GM19238 (cell line): ENCODE data around the gene HINT3.
"Not testable (repeated sequence)": the region's sequence is repeated elsewhere in the genome, so short reads cannot be mapped to it uniquely, and the experiment has no call there.

Experiments used
- DNase-seq: peaks from one replicate; pipeline ENCODE4 v3.0.0; 2011; ENCODE audit warnings: low spot score; ENCODE audit not compliant: insufficient read length

HINT3 gene

GRCh38 chr6:125939791-125940190 lies 16.8 kb upstream of the HINT3 start:
- no peak for DNase-seq

- no peak for DNase-seq
Observed at GRCh38 chr6:125940247-125941041, 16.1 kb upstream of the HINT3 start.

GRCh38 chr6:125942672-125943527 lies 13.7 kb upstream of the HINT3 start:
- DNase-seq: no peak

- DNase-seq: no peak
Observed at GRCh38 chr6:125943528-125944433, 12.8 kb upstream of the HINT3 start.

GRCh38 chr6:125944434-125944816 lies 12.1 kb upstream of the HINT3 start:
- no peak for DNase-seq

GRCh38 chr6:125944896-125945295 lies 11.7 kb upstream of the HINT3 start:
- DNase-seq: no peak

- DNase-seq: no peak
Observed at GRCh38 chr6:125945378-125946141, 11.0 kb upstream of the HINT3 start.

- no peak for DNase-seq
Observed at GRCh38 chr6:125947615-125948014, 9.0 kb upstream of the HINT3 start.

- no peak for DNase-seq
Observed at GRCh38 chr6:125948455-125948854, 8.1 kb upstream of the HINT3 start.

GRCh38 chr6:125949069-125949468 lies 7.5 kb upstream of the HINT3 start:
- no peak for DNase-seq

GRCh38 chr6:125950293-125950692 lies 6.3 kb upstream of the HINT3 start:
- DNase-seq: no peak

GRCh38 chr6:125950716-125951115 lies 5.9 kb upstream of the HINT3 start:
- DNase-seq: not testable (repeated sequence)

- no peak for DNase-seq
Observed at GRCh38 chr6:125951323-125951722, 5.2 kb upstream of the HINT3 start.

GRCh38 chr6:125952764-125953501 lies 3.6 kb upstream of the HINT3 start:
- DNase-seq: no peak

- DNase-seq: no peak
Observed at GRCh38 chr6:125953502-125953875, 3.1 kb upstream of the HINT3 start.

- DNase-seq: no peak
Observed at GRCh38 chr6:125954735-125955339, 1.7 kb upstream of the HINT3 start.

GRCh38 chr6:125955973-125956372 lies 597 bp upstream of the HINT3 start:
- DNase-seq: no peak

GRCh38 chr6:125957391-125957693 lies 772 bp downstream of the HINT3 start:
- DNase-seq: no peak

- no peak for DNase-seq
Observed at GRCh38 chr6:125957845-125958244, 1.3 kb downstream of the HINT3 start.

- DNase-seq: no peak
Observed at GRCh38 chr6:125959041-125959440, 2.5 kb downstream of the HINT3 start.
